Keratinocyte (primary cell): ENCODE results near the gene INPP5A.

Source experiments
- EZH2 ChIP-seq: IDR thresholded peaks from one replicate; pipeline ENCODE4 v1.6.1; 2012; ENCODE audit warnings: inconsistent platforms, mild to moderate bottlenecking, low read length, moderate library complexity
- TF ChIP-seq, protein P1 (sequence below), 3 experiments: IDR thresholded peaks in 1 of 3; conservative IDR thresholded peaks in 1 of 3; optimal IDR thresholded peaks in 1 of 3; 2 replicates in 2 of 3; 3 replicates in 1 of 3; pipeline versions ENCODE3 to v1.5.1; 2011; ENCODE audit warnings: low read length in 3 of 3, mild to moderate bottlenecking in 3 of 3, moderate library complexity in 2 of 3, control low read depth in 1 of 3, inconsistent platforms in 1 of 3; ENCODE audit not compliant: insufficient read depth in 2 of 3; ENCODE audit errors: extremely low read depth in 1 of 3

DNA sequence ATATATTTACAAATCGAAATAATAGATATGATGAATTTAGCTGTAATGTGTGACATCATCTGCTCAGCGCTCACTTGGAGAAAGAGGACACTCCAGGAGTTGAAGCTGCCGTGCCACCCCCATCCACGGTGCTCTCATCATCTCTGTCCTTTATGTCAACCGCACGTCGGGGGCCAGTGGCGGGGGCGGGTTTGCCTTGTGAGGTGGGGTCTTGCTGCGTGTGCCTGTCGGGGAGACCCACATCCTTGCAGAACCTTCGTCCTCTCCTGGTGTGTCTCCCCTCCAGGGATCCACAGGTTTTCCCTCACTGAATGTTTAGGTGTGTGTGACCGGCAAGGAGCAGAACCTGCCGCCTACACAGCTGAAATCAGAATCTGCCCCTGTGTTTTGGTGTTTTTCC, 71.6 kb downstream of the INPP5A start:
- TF ChIP-seq, protein P1, sequence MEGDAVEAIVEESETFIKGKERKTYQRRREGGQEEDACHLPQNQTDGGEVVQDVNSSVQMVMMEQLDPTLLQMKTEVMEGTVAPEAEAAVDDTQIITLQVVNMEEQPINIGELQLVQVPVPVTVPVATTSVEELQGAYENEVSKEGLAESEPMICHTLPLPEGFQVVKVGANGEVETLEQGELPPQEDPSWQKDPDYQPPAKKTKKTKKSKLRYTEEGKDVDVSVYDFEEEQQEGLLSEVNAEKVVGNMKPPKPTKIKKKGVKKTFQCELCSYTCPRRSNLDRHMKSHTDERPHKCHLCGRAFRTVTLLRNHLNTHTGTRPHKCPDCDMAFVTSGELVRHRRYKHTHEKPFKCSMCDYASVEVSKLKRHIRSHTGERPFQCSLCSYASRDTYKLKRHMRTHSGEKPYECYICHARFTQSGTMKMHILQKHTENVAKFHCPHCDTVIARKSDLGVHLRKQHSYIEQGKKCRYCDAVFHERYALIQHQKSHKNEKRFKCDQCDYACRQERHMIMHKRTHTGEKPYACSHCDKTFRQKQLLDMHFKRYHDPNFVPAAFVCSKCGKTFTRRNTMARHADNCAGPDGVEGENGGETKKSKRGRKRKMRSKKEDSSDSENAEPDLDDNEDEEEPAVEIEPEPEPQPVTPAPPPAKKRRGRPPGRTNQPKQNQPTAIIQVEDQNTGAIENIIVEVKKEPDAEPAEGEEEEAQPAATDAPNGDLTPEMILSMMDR (optimal IDR thresholded peaks at IDR 0.05 in 1 of 3, IDR thresholded peaks at IDR 0.05 in 1 of 3, conservative IDR thresholded peaks at IDR 0.05 in 1 of 3; ENCODE audit: extremely low read depth in 1 of 3, insufficient read depth in 2 of 3, low read length in 3 of 3) = no peak
- no peak for TF ChIP-seq EZH2
